Testis (tissue), 2 donors: Measurements from ENCODE around the gene ARSK.

ENCODE experiments used
- POLR2A ChIP-seq: fragments of 450-650 bp; IDR thresholded peaks from one replicate; pipeline ENCODE4 v1.6.1; 2017; ENCODE audit warnings: antibody characterized with exemption, mild to moderate bottlenecking, moderate library complexity
- TF ChIP-seq, protein P1 (sequence below), 3 experiments: fragments of 450-650 bp in 2 of 3; fragments of 200-600 bp in 1 of 3; sonication (generic) in 1 of 3; IDR thresholded peaks; one replicate each; pipeline ENCODE4 v1.5.1; 2016 to 2019; ENCODE audit warnings: antibody characterized with exemption in 3 of 3, mild to moderate bottlenecking in 2 of 3, moderate library complexity in 1 of 3

DNA sequence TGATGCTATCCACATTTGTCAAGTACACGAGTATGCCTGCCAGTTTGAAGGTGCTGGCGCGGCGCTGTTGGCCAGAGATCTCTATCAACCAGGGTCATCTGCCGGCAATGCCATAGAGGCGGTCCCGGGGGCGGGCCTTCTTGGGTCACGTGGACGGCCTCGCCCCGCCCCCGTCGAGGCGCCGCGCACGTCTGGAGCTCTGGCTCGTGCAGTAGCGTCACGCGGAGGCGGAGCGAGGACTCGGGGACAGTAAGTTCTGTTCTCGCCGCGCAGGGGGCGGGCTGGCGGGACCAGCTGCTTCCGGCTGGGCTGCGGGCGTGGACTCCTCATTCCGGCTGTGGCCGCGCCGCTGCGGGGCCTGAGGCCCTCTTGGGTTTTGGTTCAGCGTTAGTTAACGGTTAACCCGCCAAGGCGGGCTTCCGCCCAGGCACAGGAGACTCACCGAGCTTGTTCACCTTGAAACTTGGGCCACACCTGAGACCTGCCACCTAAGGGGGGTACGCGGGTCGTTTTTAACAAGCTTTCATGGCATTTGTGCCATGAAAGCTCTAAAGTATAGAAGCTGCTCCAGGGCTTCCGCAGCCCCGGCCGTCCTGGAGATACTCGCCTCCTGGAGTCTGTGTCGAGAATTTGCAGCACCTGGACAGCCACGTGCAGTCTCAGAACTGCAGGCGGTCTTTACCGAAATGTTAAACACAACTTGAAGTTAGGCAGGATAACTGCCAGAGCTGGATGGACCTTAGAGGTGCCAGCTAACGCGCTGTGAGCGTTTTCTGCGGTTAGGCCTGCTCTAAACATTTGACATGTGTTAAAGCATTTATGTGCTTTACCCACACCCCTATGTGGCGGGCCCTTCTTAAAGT lies 91.9 kb downstream of the ARSK start, which contains the start of gene RFESD:
- TF ChIP-seq, protein P1, sequence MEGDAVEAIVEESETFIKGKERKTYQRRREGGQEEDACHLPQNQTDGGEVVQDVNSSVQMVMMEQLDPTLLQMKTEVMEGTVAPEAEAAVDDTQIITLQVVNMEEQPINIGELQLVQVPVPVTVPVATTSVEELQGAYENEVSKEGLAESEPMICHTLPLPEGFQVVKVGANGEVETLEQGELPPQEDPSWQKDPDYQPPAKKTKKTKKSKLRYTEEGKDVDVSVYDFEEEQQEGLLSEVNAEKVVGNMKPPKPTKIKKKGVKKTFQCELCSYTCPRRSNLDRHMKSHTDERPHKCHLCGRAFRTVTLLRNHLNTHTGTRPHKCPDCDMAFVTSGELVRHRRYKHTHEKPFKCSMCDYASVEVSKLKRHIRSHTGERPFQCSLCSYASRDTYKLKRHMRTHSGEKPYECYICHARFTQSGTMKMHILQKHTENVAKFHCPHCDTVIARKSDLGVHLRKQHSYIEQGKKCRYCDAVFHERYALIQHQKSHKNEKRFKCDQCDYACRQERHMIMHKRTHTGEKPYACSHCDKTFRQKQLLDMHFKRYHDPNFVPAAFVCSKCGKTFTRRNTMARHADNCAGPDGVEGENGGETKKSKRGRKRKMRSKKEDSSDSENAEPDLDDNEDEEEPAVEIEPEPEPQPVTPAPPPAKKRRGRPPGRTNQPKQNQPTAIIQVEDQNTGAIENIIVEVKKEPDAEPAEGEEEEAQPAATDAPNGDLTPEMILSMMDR (IDR thresholded peaks at IDR 0.05), result peak in 2 of 3 experiments; percentile 27 to 29
- peak; percentile 67 for TF ChIP-seq POLR2A
